ENCODE results near the gene CLCN6.

CLCN6 gene

GRCh38 chr1:11795238-11795890 lies 10.6 kb upstream of the CLCN6 start:
- Mint-ChIP-seq H3K9me3 (no peaks in the 10 kb centered on the region), H3K27me3 (ENCODE audit: low read depth) (no peaks in the 10 kb centered on the region), H3K4me1 (peaks cover 43% of the 10 kb centered on the region), H3K36me3 (ENCODE audit: low read depth) (peaks cover 56% of the 10 kb centered on the region), H3K4me3 (no peak overlapping the region), H3K27ac (peak overlapping the region in 2 of 3 experiments; percentile 52 to 55)
- TF ChIP-seq CTCF (IDR thresholded peaks at IDR 0.05; ENCODE audit: unreplicated experiment in 3 of 3), result no peak

GRCh38 chr1:11796036-11796828 lies 9.8 kb upstream of the CLCN6 start:
- Mint-ChIP-seq H3K4me1 (peaks cover 37% of the 10 kb centered on the region), H3K4me3 (peak overlapping the region in 2 of 3 experiments; percentile 19 to 21), H3K36me3 (ENCODE audit: low read depth) (peaks cover 57% of the 10 kb centered on the region), H3K27ac (peak overlapping the region; percentile 80 to 95 (median 80)), H3K9me3 (no peaks in the 10 kb centered on the region), H3K27me3 (ENCODE audit: low read depth) (no peaks in the 10 kb centered on the region)
- TF ChIP-seq CTCF (IDR thresholded peaks at IDR 0.05; ENCODE audit: unreplicated experiment in 3 of 3), result no peak

GRCh38 chr1:11797525-11798216 lies 8.3 kb upstream of the CLCN6 start:
- Mint-ChIP-seq H3K4me1 (peaks cover 33% of the 10 kb centered on the region), H3K27ac (peak overlapping the region; percentile 35 to 87 (median 82)), H3K27me3 (ENCODE audit: low read depth) (no peaks in the 10 kb centered on the region), H3K36me3 (ENCODE audit: low read depth) (peaks cover 45% of the 10 kb centered on the region), H3K9me3 (no peaks in the 10 kb centered on the region), H3K4me3 (no peak overlapping the region)
- no peak for TF ChIP-seq CTCF (IDR thresholded peaks at IDR 0.05; ENCODE audit: unreplicated experiment in 3 of 3)

- no peak for TF ChIP-seq CTCF (IDR thresholded peaks at IDR 0.05; ENCODE audit: unreplicated experiment in 3 of 3)
Measured at GRCh38 chr1:11799099-11799498, 6.9 kb upstream of the CLCN6 start.

GRCh38 chr1:11799896-11800295 lies 6.1 kb upstream of the CLCN6 start:
- Mint-ChIP-seq H3K27ac (peak overlapping the region in 1 of 3 experiments; percentile 32), H3K4me3 (no peak overlapping the region), H3K27me3 (ENCODE audit: low read depth) (no peaks in the 10 kb centered on the region), H3K36me3 (ENCODE audit: low read depth) (peaks cover 36% of the 10 kb centered on the region), H3K4me1 (peaks cover 50% of the 10 kb centered on the region), H3K9me3 (no peaks in the 10 kb centered on the region)
- TF ChIP-seq CTCF (IDR thresholded peaks at IDR 0.05; ENCODE audit: unreplicated experiment in 3 of 3), result no peak

More at GRCh38 chr1:11799099-11799498, 6.9 kb upstream of the CLCN6 start:
- H3K27me3 Mint-ChIP-seq (ENCODE audit: low read depth), result no peaks in the 10 kb centered on the region
- H3K36me3 Mint-ChIP-seq (ENCODE audit: low read depth), result peaks cover 43% of the 10 kb centered on the region
- H3K4me3 Mint-ChIP-seq, result no peak overlapping the region
- H3K27ac Mint-ChIP-seq, result no peak overlapping the region
- peaks cover 44% of the 10 kb centered on the region for H3K4me1 Mint-ChIP-seq
- H3K9me3 Mint-ChIP-seq, result no peaks in the 10 kb centered on the region
